Keratinocyte (primary cell): ENCODE measurements around the gene PDE11A. TPM values are rescaled to one million over a fixed set of nuclear protein-coding genes. Genes with fewer than 3 reads are reported as not detected.

Source experiments
- DNase-seq: peaks from one replicate; pipeline ENCODE4 v3.0.0-alpha.2; 2011; ENCODE audit warnings: low read depth, missing footprints, low spot score
- FAIRE-seq: peaks from 2 replicates; lab custom pipeline; 2011; peaks lifted over from hg19 to GRCh38; lab: Jason Lieb, UNC
- H2AFZ ChIP-seq: 2 replicates; pipeline ENCODE4 v1.6.0; 2012; ENCODE audit warnings: low read length, control low read depth, inconsistent platforms; ENCODE audit not compliant: control insufficient read depth
- H3K27ac ChIP-seq: 2 replicates; pipeline ENCODE4 v1.5.1; 2011; ENCODE audit warnings: low read length; ENCODE audit not compliant: control insufficient read depth, insufficient read depth
- H3K27me3 ChIP-seq: 3 replicates; pipeline ENCODE4 v1.6.0; 2011; ENCODE audit warnings: low read length; ENCODE audit not compliant: control insufficient read depth, insufficient read depth; ENCODE audit errors: extremely low read depth
- H3K36me3 ChIP-seq, 2 experiments: 2 replicates in 1 of 2; 3 replicates in 1 of 2; pipeline ENCODE4 v1.5.1; 2011; ENCODE audit warnings: low read length in 2 of 2, mild to moderate bottlenecking in 1 of 2; ENCODE audit not compliant: control insufficient read depth in 2 of 2, insufficient read depth in 2 of 2; ENCODE audit errors: extremely low read depth in 1 of 2
- H3K4me1 ChIP-seq: 3 replicates; pipeline ENCODE4 v1.5.1; 2011; ENCODE audit warnings: low read length; ENCODE audit not compliant: control insufficient read depth, insufficient read depth; ENCODE audit errors: extremely low read depth
- H3K4me2 ChIP-seq: 3 replicates; pipeline ENCODE4 v1.6.0; 2011; ENCODE audit warnings: low read depth, low read length; ENCODE audit not compliant: control insufficient read depth, insufficient read depth; ENCODE audit errors: extremely low read depth
- H3K4me3 ChIP-seq, 3 experiments: fragments of 200-600 bp in 1 of 3; sonication (generic) in 1 of 3; 2 replicates in 2 of 3; 3 replicates in 1 of 3; pipeline ENCODE4 v1.5.1; 2011 to 2016; ENCODE audit warnings: low read length in 3 of 3, mild to moderate bottlenecking in 3 of 3, control low read depth in 2 of 3, inconsistent platforms in 1 of 3, low read depth in 1 of 3, mixed read lengths in 1 of 3, mixed run types in 1 of 3, moderate library complexity in 1 of 3; ENCODE audit not compliant: control insufficient read depth in 2 of 3, insufficient read depth in 2 of 3; ENCODE audit errors: extremely low read depth in 1 of 3
- H3K79me2 ChIP-seq: 2 replicates; pipeline ENCODE4 v1.6.0; 2012; ENCODE audit warnings: low read length; ENCODE audit not compliant: control insufficient read depth, insufficient read depth
- H3K9ac ChIP-seq: 3 replicates; pipeline ENCODE4 v1.6.0; 2011; ENCODE audit warnings: low read length; ENCODE audit not compliant: control insufficient read depth, insufficient read depth; ENCODE audit errors: extremely low read depth
- H3K9me1 ChIP-seq: 3 replicates; pipeline ENCODE4 v1.6.0; 2011; ENCODE audit warnings: low read length; ENCODE audit not compliant: control insufficient read depth, insufficient read depth; ENCODE audit errors: extremely low read depth
- H3K9me3 ChIP-seq: 2 replicates; pipeline ENCODE4 v1.5.1; 2012; ENCODE audit warnings: low read depth, low read length; ENCODE audit not compliant: control insufficient read depth
- H4K20me1 ChIP-seq: 3 replicates; pipeline ENCODE4 v1.6.0; 2011; ENCODE audit warnings: low read length; ENCODE audit not compliant: control insufficient read depth, insufficient read depth; ENCODE audit errors: extremely low read depth
- EZH2 ChIP-seq: IDR thresholded peaks from one replicate; pipeline ENCODE4 v1.6.1; 2012; ENCODE audit warnings: inconsistent platforms, mild to moderate bottlenecking, low read length, moderate library complexity
- dilution Hi-C: fragments of 300-500 bp; cut with MboI; formaldehyde crosslinking; loops from one replicate; pipeline ENCODE4 v1.7.0; 2020; ENCODE audit warnings: low sequenced_read_pairs; ENCODE audit not compliant: extremely low pct_ligation_motif_present
- polyA plus RNA-seq, 5 experiments: library from polyadenylated mRNA; depleted of rRNA in 3 of 5; stranded (reverse) in 3 of 5; stranded (forward) in 1 of 5; unstranded in 1 of 5; fragments of >200 nt; gene quantifications; 1 replicate in 1 of 5; 2 replicates in 3 of 5; 3 replicates in 1 of 5; pipeline versions ENCODE4 v1.2.1 to v1.2.3, GENCODE V29; 2011 to 2012; ENCODE audit warnings: missing spikeins in 2 of 5, low read depth in 1 of 5, low replicate concordance in 1 of 5
- TF ChIP-seq, protein P1 (sequence below), 3 experiments: IDR thresholded peaks in 1 of 3; conservative IDR thresholded peaks in 1 of 3; optimal IDR thresholded peaks in 1 of 3; 2 replicates in 2 of 3; 3 replicates in 1 of 3; pipeline versions ENCODE3 to v1.5.1; 2011; ENCODE audit warnings: low read length in 3 of 3, mild to moderate bottlenecking in 3 of 3, moderate library complexity in 2 of 3, control low read depth in 1 of 3, inconsistent platforms in 1 of 3; ENCODE audit not compliant: insufficient read depth in 2 of 3; ENCODE audit errors: extremely low read depth in 1 of 3

Gene PDE11A
- polyA plus RNA-seq, 1 donor (not counting 4 experiments of a cell fraction or from before 2014, with no cell fraction given), result 0.01 TPM

DNA sequence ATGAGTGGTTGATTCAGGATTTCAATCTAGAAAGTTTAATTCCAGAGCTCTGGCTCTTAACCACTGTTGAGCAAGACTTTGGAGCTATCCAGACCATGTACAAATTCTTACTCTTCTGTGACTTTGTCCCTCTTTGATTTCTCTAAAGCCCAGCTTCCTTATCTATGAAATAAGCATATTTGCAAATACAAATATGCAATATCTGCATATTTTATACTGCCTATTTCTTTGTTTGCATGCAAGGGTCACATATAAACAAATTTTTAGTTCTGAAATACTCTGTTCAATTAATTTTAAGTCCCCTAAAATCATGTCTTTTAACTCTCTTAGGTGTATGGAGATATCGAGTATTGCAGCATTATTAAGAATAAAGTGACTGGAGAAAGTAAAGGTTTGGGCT lies 45.1 kb upstream of the PDE11A start:
- Histone ChIP-seq H3K79me2 (peaks cover 8% of the 10 kb centered on the region), H3K4me2 (no peak overlapping the region), H3K9me3 (no peaks in the 10 kb centered on the region), H3K4me3 (no peak overlapping the region), H3K36me3 (peaks cover 0 to 3% of the 10 kb centered on the region in 2 experiments), H3K4me1 (peaks cover 6% of the 10 kb centered on the region), H3K9me1 (no peaks in the 10 kb centered on the region), H4K20me1 (no peaks in the 10 kb centered on the region), H3K9ac (no peak overlapping the region), H3K27me3 (no peaks in the 10 kb centered on the region), H2AFZ (no peak overlapping the region), H3K27ac (no peak overlapping the region)
- DNase-seq (no peak), FAIRE-seq (no peak)
- dilution Hi-C loops, result no loop called here
- TF ChIP-seq, protein P1, sequence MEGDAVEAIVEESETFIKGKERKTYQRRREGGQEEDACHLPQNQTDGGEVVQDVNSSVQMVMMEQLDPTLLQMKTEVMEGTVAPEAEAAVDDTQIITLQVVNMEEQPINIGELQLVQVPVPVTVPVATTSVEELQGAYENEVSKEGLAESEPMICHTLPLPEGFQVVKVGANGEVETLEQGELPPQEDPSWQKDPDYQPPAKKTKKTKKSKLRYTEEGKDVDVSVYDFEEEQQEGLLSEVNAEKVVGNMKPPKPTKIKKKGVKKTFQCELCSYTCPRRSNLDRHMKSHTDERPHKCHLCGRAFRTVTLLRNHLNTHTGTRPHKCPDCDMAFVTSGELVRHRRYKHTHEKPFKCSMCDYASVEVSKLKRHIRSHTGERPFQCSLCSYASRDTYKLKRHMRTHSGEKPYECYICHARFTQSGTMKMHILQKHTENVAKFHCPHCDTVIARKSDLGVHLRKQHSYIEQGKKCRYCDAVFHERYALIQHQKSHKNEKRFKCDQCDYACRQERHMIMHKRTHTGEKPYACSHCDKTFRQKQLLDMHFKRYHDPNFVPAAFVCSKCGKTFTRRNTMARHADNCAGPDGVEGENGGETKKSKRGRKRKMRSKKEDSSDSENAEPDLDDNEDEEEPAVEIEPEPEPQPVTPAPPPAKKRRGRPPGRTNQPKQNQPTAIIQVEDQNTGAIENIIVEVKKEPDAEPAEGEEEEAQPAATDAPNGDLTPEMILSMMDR (optimal IDR thresholded peaks at IDR 0.05 in 1 of 3, IDR thresholded peaks at IDR 0.05 in 1 of 3, conservative IDR thresholded peaks at IDR 0.05 in 1 of 3; ENCODE audit: extremely low read depth in 1 of 3, insufficient read depth in 2 of 3, low read length in 3 of 3), result no peak
- no peak for TF ChIP-seq EZH2

DNA sequence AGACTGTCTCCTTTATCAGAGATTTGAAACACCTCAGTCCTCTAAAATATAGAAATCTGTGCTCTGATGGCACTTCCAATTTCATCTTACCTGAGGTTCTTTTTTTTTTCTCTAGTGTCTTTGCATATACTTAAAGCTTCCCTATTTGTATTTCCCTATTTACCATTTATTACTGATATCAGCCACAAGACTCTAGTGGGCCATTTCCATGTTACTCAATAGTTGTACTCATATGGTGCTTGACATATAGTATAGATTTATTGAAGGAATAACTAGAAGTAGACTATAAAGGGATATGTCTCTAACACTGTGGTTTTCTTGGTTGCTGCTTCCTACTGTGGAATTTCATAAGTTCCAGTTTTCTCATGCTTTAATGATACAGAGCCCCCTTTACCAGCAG lies 42.7 kb upstream of the PDE11A start:
- H3K27ac ChIP-seq, result no peak overlapping the region
- dilution Hi-C loops, result no loop called here
- H3K9me3 ChIP-seq, result no peaks in the 10 kb centered on the region
- H3K4me2 ChIP-seq, result no peak overlapping the region
- FAIRE-seq, result no peak
- no peaks in the 10 kb centered on the region for H3K27me3 ChIP-seq
- no peaks in the 10 kb centered on the region for H3K36me3 ChIP-seq
- no peak for DNase-seq
- no peak overlapping the region for H3K4me3 ChIP-seq
- no peaks in the 10 kb centered on the region for H4K20me1 ChIP-seq
- H3K9ac ChIP-seq, result no peak overlapping the region
- H3K79me2 ChIP-seq, result peaks cover 12% of the 10 kb centered on the region
- H3K9me1 ChIP-seq, result no peaks in the 10 kb centered on the region
- TF ChIP-seq EZH2, result no peak
- TF ChIP-seq, protein P1 (optimal IDR thresholded peaks at IDR 0.05 in 1 of 3, IDR thresholded peaks at IDR 0.05 in 1 of 3, conservative IDR thresholded peaks at IDR 0.05 in 1 of 3; ENCODE audit: extremely low read depth in 1 of 3, insufficient read depth in 2 of 3, low read length in 3 of 3), result no peak
- H3K4me1 ChIP-seq, result peaks cover 10% of the 10 kb centered on the region
- no peak overlapping the region for H2AFZ ChIP-seq
